ENCODE measurements around the gene TTC29. TPM values are rescaled to one million over a fixed set of nuclear protein-coding genes. Genes with fewer than 3 reads are reported as not detected.

Gene TTC29
- polyA plus RNA-seq, 1 of the 3 experiments (the other 2 are of a cell fraction): not detected

- Histone ChIP-seq H2AFZ (ENCODE audit: low read depth) (no peak overlapping the region), H3K9ac (no peak overlapping the region), H3K79me2 (ENCODE audit: insufficient read depth) (no peaks in the 10 kb centered on the region), H3K27me3 (ENCODE audit: insufficient read depth) (no peaks in the 10 kb centered on the region), H3K9me2 (no peaks in the 10 kb centered on the region), H3K4me2 (no peak overlapping the region), H3K9me3 (no peaks in the 10 kb centered on the region), H3K4me1 (ENCODE audit: control insufficient read depth in 1 of 2, insufficient read depth in 2 of 2, low read depth in 1 of 2, low read length in 1 of 2) (no peaks in the 10 kb centered on the region), H3K4me3 (ENCODE audit: low read depth in 2 of 2, low read length in 1 of 2) (no peak overlapping the region), H3F3A (replicated peaks; ENCODE audit: insufficient read depth) (no peaks in the 10 kb centered on the region), H3K27ac (ENCODE audit: low read depth in 2 of 2, low read length in 1 of 2) (no peak overlapping the region), H4K20me1 (ENCODE audit: insufficient read depth) (no peaks in the 10 kb centered on the region), H3K36me3 (replicated peaks in 1 of 2; ENCODE audit: control insufficient read depth in 1 of 2, insufficient read depth in 2 of 2, low read length in 1 of 2) (no peaks in the 10 kb centered on the region)
- 25% methylated on average over 6 of the region's 6 CpGs for WGBS (ENCODE audit: low lambda C conversion rate)
- CTCF ChIA-PET: no interaction called here
- POLR2A ChIA-PET: no interaction called here
- peak; percentile 2 for DNase-seq
- 0 out of 2 replicates have a peak, but pooled peaks have one; percentile 33 for TF ChIP-seq GATA2 (CRISPR knock-in tag; IDR thresholded peaks at IDR 0.05)
- no peak for TF ChIP-seq FOSL2 (IDR thresholded peaks at IDR 0.05; ENCODE audit: borderline replicate concordance, low read depth)
- no peak for TF ChIP-seq PBX3 (IDR thresholded peaks at IDR 0.05)
- TF ChIP-seq RFX5 (IDR thresholded peaks at IDR 0.05; ENCODE audit: low read length): no peak
- no peak for TF ChIP-seq NFIC (IDR thresholded peaks at IDR 0.05; ENCODE audit: borderline replicate concordance)
- TF ChIP-seq RCOR1 (IDR thresholded peaks at IDR 0.05; ENCODE audit: low read length): no peak
- TF ChIP-seq MXI1 (IDR thresholded peaks at IDR 0.05; ENCODE audit: low read depth, low read length): no peak
- TF ChIP-seq POLR2AphosphoS5 (IDR thresholded peaks at IDR 0.05; ENCODE audit: low read depth, low read length): no peak
- no peak for TF ChIP-seq FOXJ3 (CRISPR knock-in tag; IDR thresholded peaks at IDR 0.05)
- TF ChIP-seq EP300 (IDR thresholded peaks at IDR 0.05; ENCODE audit: borderline replicate concordance in 1 of 2, low read depth in 1 of 2, low read length in 1 of 2): peak in 1 of 2 experiments; percentile 43; a peak in 1 of 4 replicates
- no peak for TF ChIP-seq MAX (IDR thresholded peaks at IDR 0.05; ENCODE audit: low read depth)
Observed at GRCh38 chr4:146834263-146835034, 111.2 kb downstream of the TTC29 start.

GRCh38 chr4:146833530-146833929 is 112.1 kb downstream of the TTC29 start:
- H3F3A ChIP-seq (replicated peaks; ENCODE audit: insufficient read depth): no peaks in the 10 kb centered on the region
- H3K4me3 ChIP-seq (ENCODE audit: low read depth in 2 of 2, low read length in 1 of 2): no peak overlapping the region
- ChIA-PET POLR2A (no interaction called here), CTCF (no interaction called here)
- no peak for DNase-seq
- 40% methylated on average over 3 of the region's 3 CpGs for WGBS (ENCODE audit: low lambda C conversion rate)
- no peaks in the 10 kb centered on the region for H3K4me1 ChIP-seq (ENCODE audit: control insufficient read depth in 1 of 2, insufficient read depth in 2 of 2, low read depth in 1 of 2, low read length in 1 of 2)
- no peaks in the 10 kb centered on the region for H3K9me3 ChIP-seq
- H3K36me3 ChIP-seq (replicated peaks in 1 of 2; ENCODE audit: control insufficient read depth in 1 of 2, insufficient read depth in 2 of 2, low read length in 1 of 2): no peaks in the 10 kb centered on the region
- H2AFZ ChIP-seq (ENCODE audit: low read depth): no peak overlapping the region
- no peak overlapping the region for H3K27ac ChIP-seq (ENCODE audit: low read depth in 2 of 2, low read length in 1 of 2)
- no peaks in the 10 kb centered on the region for H3K27me3 ChIP-seq (ENCODE audit: insufficient read depth)
- no peaks in the 10 kb centered on the region for H4K20me1 ChIP-seq (ENCODE audit: insufficient read depth)
- H3K9ac ChIP-seq: no peak overlapping the region
- no peaks in the 10 kb centered on the region for H3K9me2 ChIP-seq
- no peak overlapping the region for H3K4me2 ChIP-seq
- H3K79me2 ChIP-seq (ENCODE audit: insufficient read depth): no peaks in the 10 kb centered on the region
- TF ChIP-seq FOXJ3 (CRISPR knock-in tag; IDR thresholded peaks at IDR 0.05) (no peak), JUND (IDR thresholded peaks at IDR 0.05) (no peak), CTCF (IDR thresholded peaks at IDR 0.05) (no peak), RXRA (IDR thresholded peaks at IDR 0.05; ENCODE audit: borderline replicate concordance, low read depth) (no peak), FOXM1 (IDR thresholded peaks at IDR 0.05; ENCODE audit: low read depth) (no peak), NRF1 (IDR thresholded peaks at IDR 0.05; ENCODE audit: low read depth, low read length) (no peak), EP300 (IDR thresholded peaks at IDR 0.05; ENCODE audit: borderline replicate concordance in 1 of 2, low read depth in 1 of 2, low read length in 1 of 2) (no peak), ZBTB33 (IDR thresholded peaks at IDR 0.05; ENCODE audit: borderline replicate concordance, low read depth) (no peak), EZH2phosphoT487 (IDR thresholded peaks at IDR 0.05; ENCODE audit: borderline replicate concordance, low read depth) (no peak), RAD21 (IDR thresholded peaks at IDR 0.05; ENCODE audit: low read length) (no peak), ELF1 (IDR thresholded peaks at IDR 0.05) (no peak), SIN3A (IDR thresholded peaks at IDR 0.05; ENCODE audit: borderline replicate concordance, low read depth, low read length) (no peak), MAX (IDR thresholded peaks at IDR 0.05; ENCODE audit: low read depth) (no peak), RCOR1 (IDR thresholded peaks at IDR 0.05; ENCODE audit: low read length) (no peak), USF2 (IDR thresholded peaks at IDR 0.05; ENCODE audit: borderline replicate concordance, low read depth, low read length) (no peak)

Measured in SK-N-SH (cell line).